HT-29 (cell line): ENCODE data around the gene ITLN1. TPM values are rescaled to one million over a fixed set of nuclear protein-coding genes. Genes with fewer than 3 reads are reported as not detected.
A peak's percentile ranks its signal among the peaks of the same experiment; 100 is the strongest.

Experiments
- DNase-seq: peaks from one replicate; pipeline ENCODE4 v3.0.0-alpha.2; 2015; ENCODE audit warnings: low spot score
- total RNA-seq: library from RNA; depleted of rRNA; stranded (reverse); fragments of >200 nt; shearing (Covaris generic); gene quantifications from 2 replicates; pipeline ENCODE4 v1.2.3, GENCODE V29; 2014

Gene ITLN1
- total RNA-seq, 1 experiment from 2014 or later = not detected

DNA sequence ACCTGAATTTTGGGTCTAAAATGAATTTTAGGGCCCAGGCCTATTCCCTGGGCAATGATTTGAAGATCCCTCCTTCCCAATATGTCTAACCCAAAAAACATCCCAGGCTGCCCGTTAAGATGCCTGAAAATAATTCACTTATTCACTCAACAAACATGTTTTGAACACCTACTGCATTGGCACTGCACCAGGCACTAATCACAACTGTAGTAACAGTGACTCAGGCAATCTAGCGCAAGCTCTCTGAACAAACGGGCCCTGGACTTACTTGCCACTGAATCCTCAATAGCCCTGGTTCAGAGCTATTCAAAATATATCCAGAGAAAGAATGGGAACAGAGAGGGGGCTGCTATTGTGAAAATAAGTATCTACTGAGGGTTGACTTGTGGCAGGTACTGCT is 26.5 kb downstream of the ITLN1 start:
- DNase-seq = no peak

DNA sequence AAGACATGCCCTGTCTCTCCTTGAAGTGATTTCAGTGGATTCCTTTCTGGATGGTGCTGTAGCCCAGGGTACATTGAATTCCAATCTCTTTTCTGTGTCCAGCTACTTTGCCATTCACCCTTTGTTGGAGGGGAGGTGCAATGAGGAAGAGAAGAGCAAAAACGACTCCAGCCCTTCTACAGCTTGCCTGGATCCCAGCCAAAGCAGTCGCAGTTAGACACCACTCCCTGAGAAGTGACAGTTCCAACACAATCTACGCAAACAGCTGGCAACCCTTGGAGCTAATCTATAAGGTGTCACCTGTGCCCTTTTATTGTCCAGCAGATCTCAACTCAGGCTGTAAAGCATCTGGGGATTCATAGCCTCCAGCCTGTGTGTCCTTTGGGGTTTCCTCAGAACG is 26.9 kb downstream of the ITLN1 start:
- DNase-seq = no peak

DNA sequence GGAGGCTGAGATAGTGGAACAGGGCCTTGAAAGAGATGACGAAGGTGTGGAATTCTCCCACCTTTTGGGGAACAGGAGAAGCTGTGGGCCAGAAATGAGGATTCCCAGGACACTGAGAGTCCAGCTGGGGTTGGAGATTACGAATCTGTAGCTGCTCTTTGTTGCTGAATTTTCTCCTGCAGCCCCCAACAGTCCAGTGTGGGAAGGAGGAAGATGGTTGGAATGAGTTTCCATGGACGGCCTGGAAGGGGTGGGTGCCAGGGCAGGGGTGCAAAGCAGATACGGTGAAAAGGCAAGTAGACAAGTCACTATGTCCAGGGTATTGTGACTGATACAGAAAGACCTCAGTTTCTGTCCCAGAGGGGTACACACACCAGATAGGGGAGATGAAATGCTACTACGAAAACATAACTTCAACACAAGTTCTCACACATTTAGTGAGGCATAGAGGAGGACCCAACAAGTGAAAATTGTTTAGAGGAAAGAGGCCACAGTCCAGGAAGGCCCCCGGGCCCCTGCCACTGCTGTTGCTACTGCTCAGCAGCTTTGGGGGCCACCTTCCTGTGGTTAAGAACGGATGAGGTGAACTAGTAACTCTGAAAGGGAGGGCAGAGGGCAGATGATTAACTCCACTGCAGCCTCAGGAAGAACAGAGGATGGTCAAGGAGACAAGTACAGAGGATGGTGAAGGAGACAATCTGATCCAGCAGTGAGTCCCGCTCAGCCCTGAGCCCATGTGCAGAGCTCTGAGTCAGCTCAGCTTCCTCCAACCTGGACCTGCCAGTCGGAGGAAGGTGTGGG is 29.6 kb downstream of the ITLN1 start:
- no peak for DNase-seq

DNA sequence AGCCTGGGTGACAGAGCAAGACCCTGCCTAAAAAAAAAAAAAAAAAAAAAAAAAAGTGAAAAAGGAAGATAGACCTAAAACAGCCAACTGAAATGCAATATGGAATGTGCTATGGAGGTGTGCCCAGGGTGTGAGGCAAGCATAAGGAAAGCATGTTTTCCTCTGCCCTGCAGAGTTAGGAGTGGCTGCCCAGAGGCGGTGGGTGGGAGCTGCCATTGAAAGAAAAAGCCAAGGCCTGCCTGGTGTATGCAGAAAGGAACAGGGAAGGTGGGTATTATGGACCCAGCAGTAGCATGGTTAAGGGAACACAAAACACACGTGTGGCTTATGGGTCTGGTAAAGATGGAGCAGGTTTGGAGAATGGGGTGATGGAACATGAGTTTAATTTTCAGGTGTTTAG is 31.2 kb downstream of the ITLN1 start:
- no peak for DNase-seq

- no peak for DNase-seq
These were observed 32.0 kb downstream of the ITLN1 start for GRCh38 chr1:160853014-160853413.

GRCh38 chr1:160850993-160851392 is 34.0 kb downstream of the ITLN1 start:
- DNase-seq = no peak

- no peak for DNase-seq
These were observed 34.4 kb downstream of the ITLN1 start for GRCh38 chr1:160850541-160850940.

- no peak for DNase-seq
These were observed 38.7 kb downstream of the ITLN1 start for GRCh38 chr1:160846281-160846680.

DNA sequence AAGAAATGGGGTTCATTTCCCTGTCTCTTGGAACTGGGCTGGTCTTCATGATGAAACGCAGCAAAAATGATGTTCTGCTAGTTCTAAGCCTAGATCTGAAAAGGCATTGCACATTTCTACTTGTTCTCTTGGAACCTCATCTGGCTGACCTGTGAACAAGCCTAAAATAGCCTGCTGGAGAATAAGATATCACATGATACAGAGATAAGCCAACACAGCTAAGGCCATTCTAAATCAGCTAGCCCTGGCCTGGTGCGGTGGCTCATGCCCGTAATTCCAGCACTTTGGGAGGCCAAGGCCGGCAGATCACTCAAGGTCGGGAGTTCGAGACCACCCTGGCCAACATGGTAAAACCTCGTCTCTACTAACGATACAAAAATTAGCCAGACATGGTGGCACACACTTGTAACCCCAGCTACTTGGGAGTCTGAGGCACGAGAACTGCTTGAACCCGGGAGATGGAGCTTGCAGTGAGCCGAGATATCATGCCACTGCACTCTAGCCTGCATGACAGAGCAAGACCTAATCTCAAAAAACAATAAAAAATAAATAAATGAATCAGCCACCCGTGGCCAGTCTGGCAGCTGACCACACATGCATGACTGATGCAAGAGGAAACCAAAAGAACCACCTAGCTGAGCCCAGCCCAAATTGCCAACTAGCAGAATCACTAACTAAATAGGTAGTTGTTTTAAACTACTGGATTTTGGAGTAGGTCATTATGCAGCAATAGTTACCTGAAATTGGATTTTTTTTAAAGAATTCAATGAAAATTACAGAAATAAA is 40.3 kb downstream of the ITLN1 start:
- no peak for DNase-seq

DNA sequence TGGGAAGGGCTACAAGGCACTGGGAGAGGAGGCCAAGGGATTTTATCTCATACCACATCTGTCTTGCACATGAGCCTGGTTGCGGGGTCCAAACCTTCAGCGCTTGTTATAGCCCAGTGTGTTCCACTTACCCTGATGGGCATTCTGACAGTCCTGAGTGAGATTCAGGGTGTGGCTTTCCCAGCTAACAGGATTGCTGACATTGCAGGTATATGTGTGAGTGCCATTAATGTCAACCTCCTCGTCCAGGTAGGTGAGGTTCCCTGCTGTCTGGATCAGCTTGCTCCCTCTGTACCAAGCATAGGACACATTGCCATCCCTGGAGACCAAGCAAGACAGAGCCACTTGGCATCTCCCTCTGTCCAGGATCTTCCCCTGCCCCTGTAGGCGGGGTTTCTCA is 43.9 kb downstream of the ITLN1 start:
- no peak for DNase-seq

DNA sequence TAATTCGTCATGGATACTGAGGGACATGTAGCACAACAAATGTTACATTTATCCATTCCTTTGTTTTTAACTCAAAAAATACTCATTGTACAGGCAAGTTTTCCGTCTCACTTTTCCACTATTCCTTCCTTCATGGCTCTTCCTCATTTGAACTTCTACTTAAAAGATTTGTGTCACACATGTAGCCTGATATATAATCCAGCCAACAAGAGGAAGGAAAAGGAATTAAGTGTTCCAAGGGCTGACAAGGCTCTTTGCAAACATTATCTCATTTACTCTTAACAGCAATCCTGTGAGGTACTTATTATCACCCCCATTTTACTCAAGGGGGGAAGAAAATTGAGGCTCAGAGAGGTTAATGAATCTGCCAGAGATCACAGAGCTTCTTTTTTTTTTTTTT is 45.2 kb downstream of the ITLN1 start:
- DNase-seq = no peak

- DNase-seq = no peak
These were observed 46.1 kb downstream of the ITLN1 start for GRCh38 chr1:160838888-160839287.

DNA sequence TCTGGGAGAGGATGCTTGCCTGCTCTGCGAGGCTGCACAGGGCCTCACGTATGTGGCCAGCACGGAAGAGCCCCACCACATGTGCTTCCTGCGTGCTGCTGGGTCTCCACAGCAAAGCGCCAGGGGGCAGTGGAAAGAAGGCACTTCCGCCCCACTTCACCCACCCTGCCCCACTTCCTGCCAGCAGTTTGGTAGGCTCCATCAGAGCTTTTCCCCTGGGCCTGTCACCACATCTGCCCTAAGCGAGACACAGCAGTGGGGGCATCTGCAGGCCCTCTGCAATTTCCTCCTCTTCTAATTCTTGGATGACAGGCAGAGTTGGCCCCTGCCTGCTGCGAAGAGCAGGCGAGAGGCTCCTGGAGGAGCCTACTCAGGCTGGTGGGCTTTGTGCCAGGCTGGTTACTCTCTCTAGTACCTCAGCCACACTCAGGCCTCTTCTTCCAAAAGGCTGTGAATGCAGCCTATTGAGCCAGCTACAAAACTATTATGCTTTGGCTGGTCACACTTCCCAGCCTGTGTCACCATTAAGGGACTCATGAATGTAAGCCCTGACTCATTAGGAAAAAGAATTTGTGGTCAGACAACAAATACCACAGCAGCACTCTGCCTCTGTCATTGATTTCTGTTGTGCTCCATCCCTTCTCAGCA is 47.3 kb downstream of the ITLN1 start:
- DNase-seq = peak; percentile 8

DNA sequence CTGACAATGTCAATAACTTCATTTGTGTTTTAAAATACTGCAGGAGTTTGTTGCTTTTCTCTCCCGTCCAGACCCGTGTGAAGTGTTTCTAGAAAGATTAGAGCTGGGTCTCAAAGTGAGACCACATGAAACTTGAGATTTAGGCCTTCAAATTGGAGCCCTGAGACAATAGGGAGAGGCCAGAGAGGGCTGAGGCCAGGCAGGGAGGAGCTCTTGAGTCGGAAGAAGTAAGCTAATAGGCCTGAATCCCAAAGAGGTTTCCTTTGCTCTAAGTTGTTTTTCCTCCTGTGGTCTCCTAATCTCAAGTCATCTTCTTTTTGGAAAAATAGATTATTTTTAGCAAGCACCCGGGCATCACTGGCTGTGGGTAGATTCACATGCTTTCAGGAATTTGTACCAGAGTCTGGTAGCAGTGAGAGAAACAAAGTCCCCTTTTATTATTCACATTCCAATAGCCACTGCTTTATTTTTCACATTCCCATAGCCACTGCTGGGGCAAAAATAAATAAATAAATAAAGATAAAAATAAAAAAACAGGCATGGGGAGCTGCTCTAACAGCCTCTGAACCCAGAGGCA is 47.9 kb downstream of the ITLN1 start:
- no peak for DNase-seq

GRCh38 chr1:160836561-160836960 is 48.4 kb downstream of the ITLN1 start:
- DNase-seq = no peak

- DNase-seq = no peak
These were observed 49.2 kb downstream of the ITLN1 start for GRCh38 chr1:160835751-160836150.

DNA sequence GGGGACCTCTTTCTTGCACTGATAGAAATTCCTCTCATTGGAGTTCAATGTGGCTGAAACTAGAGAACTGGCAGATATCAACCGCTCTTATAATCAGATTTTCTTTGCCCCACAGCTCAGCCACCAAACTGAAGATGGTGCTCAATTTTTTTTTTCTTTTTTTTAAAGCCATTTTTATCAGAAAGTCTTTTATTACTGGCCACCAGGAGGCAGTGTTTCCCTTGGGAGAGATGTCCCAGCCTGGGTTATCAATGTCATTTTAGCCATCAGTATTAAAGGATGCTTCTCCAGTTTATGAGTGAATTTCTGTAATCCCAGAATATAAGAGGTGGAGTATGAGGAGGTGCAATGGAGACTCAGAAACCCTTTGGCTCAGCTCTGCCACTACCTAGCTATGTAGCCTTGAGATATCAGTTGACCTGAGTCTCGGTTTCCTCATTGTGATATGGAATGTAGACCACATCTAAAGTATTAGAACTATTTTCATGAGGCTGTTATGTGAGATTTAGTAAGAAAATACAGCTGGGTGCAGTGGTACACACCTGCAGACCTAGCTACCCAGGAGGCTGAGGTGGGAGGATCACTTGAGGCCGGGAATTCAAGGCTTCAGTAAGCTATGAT is 49.9 kb downstream of the ITLN1 start:
- DNase-seq = peak; percentile 71

DNA sequence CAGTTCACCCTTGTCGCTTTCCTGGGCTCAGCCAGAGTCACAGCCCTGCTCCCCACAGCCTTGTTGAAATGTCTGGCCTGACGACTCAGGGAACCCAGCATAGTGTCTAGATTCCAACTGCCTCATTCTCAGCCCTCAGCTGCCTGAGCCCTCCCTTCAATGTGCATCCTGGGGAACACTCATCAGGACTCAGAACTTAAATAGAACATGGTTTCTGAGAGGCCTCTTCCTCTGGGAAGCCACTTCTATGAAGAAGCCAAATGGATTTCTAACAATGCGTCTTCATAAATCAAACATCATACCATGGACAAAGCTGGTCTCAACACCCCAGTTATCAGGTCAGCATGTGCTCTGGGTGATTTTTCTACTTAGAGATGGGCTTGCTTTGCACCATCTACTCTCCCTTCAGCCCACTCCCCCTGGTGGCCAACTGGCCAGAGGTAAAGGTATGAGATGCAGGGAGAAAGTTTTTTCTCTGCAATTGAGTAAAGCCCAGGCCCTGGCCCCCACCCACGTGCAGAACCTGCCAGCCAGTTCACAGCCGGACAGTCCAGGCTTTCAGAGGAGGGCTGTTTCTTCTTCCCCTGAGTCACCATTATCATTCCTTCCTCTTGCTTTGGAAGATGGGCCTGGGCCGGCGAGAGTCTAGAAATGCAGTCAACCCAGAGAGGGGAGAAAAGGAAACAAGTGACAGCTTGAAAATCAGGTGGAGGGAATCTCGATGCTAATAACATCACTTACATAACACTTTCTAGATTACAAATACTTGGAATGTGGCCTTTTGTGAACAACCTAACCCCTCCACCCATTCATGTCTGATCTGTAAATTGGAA is 54.4 kb downstream of the ITLN1 start:
- peak; percentile 84 for DNase-seq

DNA sequence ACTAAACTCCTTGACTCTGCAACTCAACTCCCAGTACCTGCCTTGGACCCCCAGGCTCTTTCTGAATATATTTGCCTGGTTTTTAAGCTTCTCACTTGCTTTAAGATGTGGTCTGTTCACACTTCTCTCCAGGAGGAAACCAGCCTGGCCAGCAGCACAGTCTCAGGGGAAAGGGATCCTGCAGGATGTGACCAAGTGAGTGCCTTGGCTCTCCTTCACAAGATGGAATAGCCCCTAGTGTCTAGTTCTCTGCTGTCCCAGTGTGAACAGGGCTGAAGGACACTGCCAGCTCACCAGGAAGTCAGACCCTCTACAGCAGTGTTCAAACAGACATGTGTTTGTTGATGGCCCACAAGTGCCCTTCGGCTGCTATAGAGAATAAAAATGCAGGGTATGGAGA is 55.2 kb downstream of the ITLN1 start:
- no peak for DNase-seq

- no peak for DNase-seq
These were observed 57.6 kb downstream of the ITLN1 start for GRCh38 chr1:160827418-160827817.

DNA sequence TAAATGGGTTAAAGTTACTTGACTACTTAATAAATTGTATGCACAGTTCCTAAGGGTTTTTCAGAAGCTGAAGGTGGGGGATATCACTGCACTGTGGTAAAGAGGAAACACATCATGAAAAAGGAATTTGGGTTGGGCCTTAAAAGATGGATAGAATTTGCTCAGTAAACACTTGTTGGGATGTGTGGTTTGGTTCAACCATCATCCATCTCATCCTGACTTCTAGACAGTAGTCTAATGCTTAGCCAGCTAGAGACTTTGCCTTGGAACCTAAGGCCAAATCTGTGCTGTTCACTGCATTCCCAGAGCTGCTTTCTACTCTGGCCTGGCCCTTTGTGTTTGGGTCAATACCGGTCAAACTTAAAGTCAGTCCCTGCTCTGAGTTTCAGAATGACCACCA is 58.4 kb downstream of the ITLN1 start:
- DNase-seq = peak; percentile 54
